Measurements from ENCODE around the gene MCC.

GRCh38 chr5:113451797-113452196, 36.5 kb downstream of the MCC start:
- TF ChIP-seq EZH2 (IDR thresholded peaks at IDR 0.05; ENCODE audit: insufficient read depth, poor library complexity, severe bottlenecking) (no peak), EZH2phosphoT487 (IDR thresholded peaks at IDR 0.05; ENCODE audit: insufficient read depth, low read depth) (no peak)
